ENCODE data around the gene IZUMO1. TPM values are rescaled to one million over a fixed set of nuclear protein-coding genes. Genes with fewer than 3 reads are reported as not detected.

Gene IZUMO1
- total and polyA plus RNA-seq, 2 of the 13 experiments (the other 11 are each of a cell fraction or from before 2014, with no cell fraction given) = 0.07 to 0.22 TPM

DNA sequence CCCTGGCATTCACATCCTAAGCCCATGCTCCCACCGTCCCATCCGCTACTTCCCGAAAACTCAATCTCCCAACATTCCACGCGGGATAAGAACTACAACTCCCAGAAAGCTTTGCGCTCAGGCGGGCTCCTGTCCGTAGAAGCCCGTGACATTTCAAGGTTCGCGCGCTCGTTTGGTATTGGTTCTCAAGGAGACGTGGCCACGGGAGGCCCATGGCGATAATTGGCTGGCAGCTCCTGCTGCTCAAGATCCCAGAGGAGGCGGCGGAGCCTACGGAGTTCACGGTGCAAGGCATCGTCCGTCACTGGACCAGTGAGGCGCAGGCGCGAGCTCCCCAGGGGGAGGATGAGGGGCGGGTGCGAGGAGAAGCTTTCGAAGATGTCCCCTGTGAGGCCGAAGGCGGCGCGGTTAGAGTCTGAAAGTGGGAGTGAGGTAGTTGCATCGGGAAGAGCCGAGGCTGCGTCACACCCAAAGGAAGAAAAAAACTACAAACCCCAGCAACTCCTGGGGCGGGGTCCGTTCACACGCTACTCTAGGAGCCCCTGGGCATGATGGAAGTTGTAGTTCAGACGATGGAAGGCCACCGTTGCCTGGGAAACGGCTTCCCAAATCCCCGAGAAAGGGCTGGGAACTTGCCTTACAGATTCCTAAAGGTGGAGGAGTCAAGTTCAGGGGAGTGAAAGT lies 26.0 kb downstream of the IZUMO1 start (continued):
- TF ChIP-seq ELF1 (CRISPR knock-in tag; IDR thresholded peaks at IDR 0.05) (peak; percentile 82), KDM5B (CRISPR knock-in tag; IDR thresholded peaks at IDR 0.05; ENCODE audit: borderline replicate concordance) (no peak), HMG20B (CRISPR knock-in tag; conservative IDR thresholded peaks at IDR 0.05) (no peak), ZBTB7A (CRISPR knock-in tag; IDR thresholded peaks at IDR 0.05) (no peak), ZKSCAN1 (IDR thresholded peaks at IDR 0.05; ENCODE audit: low read length) (no peak), ZSCAN21 (CRISPR knock-in tag; IDR thresholded peaks at IDR 0.05; ENCODE audit: borderline replicate concordance) (no peak; the same call in 1 of the 2 replicates), SALL1 (CRISPR knock-in tag; IDR thresholded peaks at IDR 0.05) (peak; percentile 18; the same call in 1 of the 2 replicates), SP5 (CRISPR knock-in tag; IDR thresholded peaks at IDR 0.05; ENCODE audit: borderline replicate concordance, low read depth) (no peak), ZNF34 (CRISPR knock-in tag; IDR thresholded peaks at IDR 0.05; ENCODE audit: borderline replicate concordance) (no peak), ZNF558 (CRISPR knock-in tag; IDR thresholded peaks at IDR 0.05; ENCODE audit: borderline replicate concordance) (no peak)
- TF ChIP-seq, protein P1, sequence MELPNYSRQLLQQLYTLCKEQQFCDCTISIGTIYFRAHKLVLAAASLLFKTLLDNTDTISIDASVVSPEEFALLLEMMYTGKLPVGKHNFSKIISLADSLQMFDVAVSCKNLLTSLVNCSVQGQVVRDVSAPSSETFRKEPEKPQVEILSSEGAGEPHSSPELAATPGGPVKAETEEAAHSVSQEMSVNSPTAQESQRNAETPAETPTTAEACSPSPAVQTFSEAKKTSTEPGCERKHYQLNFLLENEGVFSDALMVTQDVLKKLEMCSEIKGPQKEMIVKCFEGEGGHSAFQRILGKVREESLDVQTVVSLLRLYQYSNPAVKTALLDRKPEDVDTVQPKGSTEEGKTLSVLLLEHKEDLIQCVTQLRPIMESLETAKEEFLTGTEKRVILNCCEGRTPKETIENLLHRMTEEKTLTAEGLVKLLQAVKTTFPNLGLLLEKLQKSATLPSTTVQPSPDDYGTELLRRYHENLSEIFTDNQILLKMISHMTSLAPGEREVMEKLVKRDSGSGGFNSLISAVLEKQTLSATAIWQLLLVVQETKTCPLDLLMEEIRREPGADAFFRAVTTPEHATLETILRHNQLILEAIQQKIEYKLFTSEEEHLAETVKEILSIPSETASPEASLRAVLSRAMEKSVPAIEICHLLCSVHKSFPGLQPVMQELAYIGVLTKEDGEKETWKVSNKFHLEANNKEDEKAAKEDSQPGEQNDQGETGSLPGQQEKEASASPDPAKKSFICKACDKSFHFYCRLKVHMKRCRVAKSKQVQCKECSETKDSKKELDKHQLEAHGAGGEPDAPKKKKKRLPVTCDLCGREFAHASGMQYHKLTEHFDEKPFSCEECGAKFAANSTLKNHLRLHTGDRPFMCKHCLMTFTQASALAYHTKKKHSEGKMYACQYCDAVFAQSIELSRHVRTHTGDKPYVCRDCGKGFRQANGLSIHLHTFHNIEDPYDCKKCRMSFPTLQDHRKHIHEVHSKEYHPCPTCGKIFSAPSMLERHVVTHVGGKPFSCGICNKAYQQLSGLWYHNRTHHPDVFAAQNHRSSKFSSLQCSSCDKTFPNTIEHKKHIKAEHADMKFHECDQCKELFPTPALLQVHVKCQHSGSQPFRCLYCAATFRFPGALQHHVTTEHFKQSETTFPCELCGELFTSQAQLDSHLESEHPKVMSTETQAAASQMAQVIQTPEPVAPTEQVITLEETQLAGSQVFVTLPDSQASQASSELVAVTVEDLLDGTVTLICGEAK (IDR thresholded peaks at IDR 0.05) = no peak
- TF ChIP-seq, protein P1 (CRISPR knock-in tag; IDR thresholded peaks at IDR 0.05) = no peak
- TF ChIP-seq, protein P2, sequence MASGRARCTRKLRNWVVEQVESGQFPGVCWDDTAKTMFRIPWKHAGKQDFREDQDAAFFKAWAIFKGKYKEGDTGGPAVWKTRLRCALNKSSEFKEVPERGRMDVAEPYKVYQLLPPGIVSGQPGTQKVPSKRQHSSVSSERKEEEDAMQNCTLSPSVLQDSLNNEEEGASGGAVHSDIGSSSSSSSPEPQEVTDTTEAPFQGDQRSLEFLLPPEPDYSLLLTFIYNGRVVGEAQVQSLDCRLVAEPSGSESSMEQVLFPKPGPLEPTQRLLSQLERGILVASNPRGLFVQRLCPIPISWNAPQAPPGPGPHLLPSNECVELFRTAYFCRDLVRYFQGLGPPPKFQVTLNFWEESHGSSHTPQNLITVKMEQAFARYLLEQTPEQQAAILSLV (CRISPR knock-in tag; IDR thresholded peaks at IDR 0.05; ENCODE audit: borderline replicate concordance) = peak; percentile 31; the same call in 1 of the 2 replicates
- TF ChIP-seq, protein P3, sequence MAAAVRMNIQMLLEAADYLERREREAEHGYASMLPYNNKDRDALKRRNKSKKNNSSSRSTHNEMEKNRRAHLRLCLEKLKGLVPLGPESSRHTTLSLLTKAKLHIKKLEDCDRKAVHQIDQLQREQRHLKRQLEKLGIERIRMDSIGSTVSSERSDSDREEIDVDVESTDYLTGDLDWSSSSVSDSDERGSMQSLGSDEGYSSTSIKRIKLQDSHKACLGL (CRISPR knock-in tag; IDR thresholded peaks at IDR 0.05) = no peak
- TF ChIP-seq, protein P4, sequence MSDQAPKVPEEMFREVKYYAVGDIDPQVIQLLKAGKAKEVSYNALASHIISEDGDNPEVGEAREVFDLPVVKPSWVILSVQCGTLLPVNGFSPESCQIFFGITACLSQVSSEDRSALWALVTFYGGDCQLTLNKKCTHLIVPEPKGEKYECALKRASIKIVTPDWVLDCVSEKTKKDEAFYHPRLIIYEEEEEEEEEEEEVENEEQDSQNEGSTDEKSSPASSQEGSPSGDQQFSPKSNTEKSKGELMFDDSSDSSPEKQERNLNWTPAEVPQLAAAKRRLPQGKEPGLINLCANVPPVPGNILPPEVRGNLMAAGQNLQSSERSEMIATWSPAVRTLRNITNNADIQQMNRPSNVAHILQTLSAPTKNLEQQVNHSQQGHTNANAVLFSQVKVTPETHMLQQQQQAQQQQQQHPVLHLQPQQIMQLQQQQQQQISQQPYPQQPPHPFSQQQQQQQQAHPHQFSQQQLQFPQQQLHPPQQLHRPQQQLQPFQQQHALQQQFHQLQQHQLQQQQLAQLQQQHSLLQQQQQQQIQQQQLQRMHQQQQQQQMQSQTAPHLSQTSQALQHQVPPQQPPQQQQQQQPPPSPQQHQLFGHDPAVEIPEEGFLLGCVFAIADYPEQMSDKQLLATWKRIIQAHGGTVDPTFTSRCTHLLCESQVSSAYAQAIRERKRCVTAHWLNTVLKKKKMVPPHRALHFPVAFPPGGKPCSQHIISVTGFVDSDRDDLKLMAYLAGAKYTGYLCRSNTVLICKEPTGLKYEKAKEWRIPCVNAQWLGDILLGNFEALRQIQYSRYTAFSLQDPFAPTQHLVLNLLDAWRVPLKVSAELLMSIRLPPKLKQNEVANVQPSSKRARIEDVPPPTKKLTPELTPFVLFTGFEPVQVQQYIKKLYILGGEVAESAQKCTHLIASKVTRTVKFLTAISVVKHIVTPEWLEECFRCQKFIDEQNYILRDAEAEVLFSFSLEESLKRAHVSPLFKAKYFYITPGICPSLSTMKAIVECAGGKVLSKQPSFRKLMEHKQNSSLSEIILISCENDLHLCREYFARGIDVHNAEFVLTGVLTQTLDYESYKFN (CRISPR knock-in tag; conservative IDR thresholded peaks at IDR 0.05) = 0 out of 2 replicates have a peak, but pooled peaks have one; percentile 17

Data from HepG2 (cell line).